Heart right ventricle (tissue), 16 donors: ENCODE data around the gene CASP9. TPM values are rescaled to one million over a fixed set of nuclear protein-coding genes. Genes with fewer than 3 reads are reported as not detected.
"Not testable (repeated sequence)": the region's sequence is repeated elsewhere in the genome, so short reads cannot be mapped to it uniquely, and the experiment has no call there.

Experiments
- ATAC-seq, 8 donors: fragments of 200-7000 bp; cut with Tn5 transposase; one replicate each; pipeline ENCODE4 v1.9.1; 2020; ENCODE audit warnings: mild to moderate bottlenecking in 8 of 8, moderate library complexity in 8 of 8, moderate number of reproducible peaks in 1 of 8
- DNase-seq, 2 donors: peaks; one replicate each; pipeline ENCODE4 v3.0.0-alpha.2; 2020
- H3K27ac ChIP-seq, 10 donors: fragments of 200-600 bp; sonication (generic) in 2 of 10; one replicate each; pipeline versions ENCODE4 v1.5.0 to v1.8.0; 2020 to 2022; ENCODE audit warnings: mild to moderate bottlenecking in 3 of 10
- H3K27me3 ChIP-seq, 7 donors: fragments of 200-600 bp; one replicate each; pipeline ENCODE4 v1.8.0; 2021 to 2022; ENCODE audit warnings: mild to moderate bottlenecking in 2 of 7
- H3K36me3 ChIP-seq, 9 donors: fragments of 200-600 bp; sonication (generic) in 1 of 9; one replicate each; pipeline versions ENCODE4 v1.5.0 to v1.8.0; 2020 to 2022; ENCODE audit warnings: mild to moderate bottlenecking in 2 of 9
- H3K4me1 ChIP-seq, 9 donors: fragments of 200-600 bp; sonication (generic) in 1 of 9; one replicate each; pipeline versions ENCODE4 v1.5.0 to v1.8.0; 2020 to 2022; ENCODE audit warnings: mild to moderate bottlenecking in 4 of 9
- H3K4me3 ChIP-seq, 10 donors: fragments of 200-600 bp; sonication (generic) in 2 of 10; one replicate each; pipeline versions ENCODE4 v1.5.0 to v1.8.0; 2020 to 2022; ENCODE audit warnings: mild to moderate bottlenecking in 7 of 10, moderate library complexity in 2 of 10
- H3K9me3 ChIP-seq, 11 donors: fragments of 200-600 bp in 10 of 11; sonication (generic) in 2 of 11; one replicate each; pipeline versions ENCODE4 v1.5.0 to v1.8.0; 2013 to 2022; ENCODE audit warnings: mild to moderate bottlenecking in 2 of 11, control low read depth in 1 of 11, moderate library complexity in 1 of 11
- CTCF ChIP-seq, 9 donors: fragments of 200-600 bp; sonication (generic) in 2 of 9; IDR thresholded peaks; one replicate each; pipeline versions ENCODE4 v1.5.0 to v1.8.0; 2021 to 2022; ENCODE audit warnings: antibody characterized with exemption in 9 of 9, mild to moderate bottlenecking in 5 of 9, moderate library complexity in 1 of 9
- WGBS, 2 donors: extraction: QIAGEN DNeasy Blood & Tissue Kit; methylation state at CpG; one replicate each; pipeline ENCODE4 v1.1.7; 2013; ENCODE audit warnings: inconsistent platforms in 1 of 2; 5-methylcytosine and 5-hydroxymethylcytosine counted together
- intact Hi-C, 10 donors: fragments of 100-400 bp; cut with DNase I; formaldehyde crosslinking; loops; one replicate each; pipeline versions ENCODE4 v1.11.1 to v1.14.2; 2022
- polyA plus RNA-seq, 2 donors: library from polyadenylated mRNA; stranded (reverse); fragments of 200-250 nt; gene quantifications; one replicate each; pipeline ENCODE4 v1.2.3, GENCODE V29; 2013
- total RNA-seq, 10 donors: library from RNA; stranded (reverse); fragmentation: NEBNext Ultra II Directional in 3 of 10; extraction: Animal tissue kit (Norgen Biotek cat#: 25700) in 3 of 10; gene quantifications; one replicate each; pipeline versions ENCODE4 v1.2.1 to v1.2.4, GENCODE V29; 2021 to 2023
- donor health status: Arrhythmogenic right ventricular cardiomyopathy.
- donor health status: ischemic (EF 13 %, LVEDD 7.1; RV severe dilation, severe dysfunction).
- donor health status: healthy with polysubstance abuse.
- donor health status: DM: no; HTN: yes; CAD: no.
- donor health status: DM: no; HTN: no; CAD: no.
- donor health status: ischemic (EF 25% LVEDD 6.9; RV normal size, moderate dysfunction).
- donor health status: ischemic (EF 25% LVEDD 5.7; RV mildly dilated, moderate dysfunction).
- donor health status: healthy.
- donor health status: DM: yes; HTN: yes; CAD: no.
- donor health status: Ischemic cardiomyopathy.
- donor health status: ischemic (EF 35%, LVEDD 5.7; RV mildly dilated, moderate dysfunction).
- donor health status: nonischemic (EF 11% LVEDD 7.7; RV severe dilation, severe dysfunction).
- donor health status: DM: yes; HTN: yes; CAD: no.
- donor health status: PGD.
- donor health status: ischemic (EF 29% LVEDD 5.4; RV normal size, mild dysfunction).
- donor health status: nonischemic (EF 23%, LVEDD 6.1; RV moderate dilation, normal function).

CASP9 gene
- total and polyA plus RNA-seq, 12 donors: 8.6 to 22.2 (median 14.3) TPM

GRCh38 chr1:15523104-15524020 lies 653 bp downstream of the CASP9 start:
- H3K9me3 ChIP-seq: no peaks in the 10 kb centered on the region
- no peak for ATAC-seq
- H3K27me3 ChIP-seq: no peaks in the 10 kb centered on the region
- H3K36me3 ChIP-seq: no peaks in the 10 kb centered on the region
- WGBS, 2 donors: 41% methylated on average over 18 of the region's 18 CpGs
- peak overlapping the region; percentile 44 to 94 (median 69) for H3K4me3 ChIP-seq
- peaks cover 3 to 48% (median 35%) of the 10 kb centered on the region in 9 donors for H3K4me1 ChIP-seq
- DNase-seq: no peak
- TF ChIP-seq CTCF (IDR thresholded peaks at IDR 0.05): no peak
- intact Hi-C loops: loop anchor here in 1 of 10 donors (10.0 kb wide), 1 partner anchor 91 kb away; the partner anchor contains the start of gene DDI2
- H3K27ac ChIP-seq: peak overlapping the region; percentile 64 to 99 (median 94)

- peaks cover 3 to 39% (median 29%) of the 10 kb centered on the region in 9 donors for H3K4me1 ChIP-seq
- ATAC-seq: no peak
- no peak for DNase-seq
- H3K36me3 ChIP-seq: peaks cover 0 to 8% (median 5%) of the 10 kb centered on the region in 9 donors
- 94 to 97% methylated on average over 4 of the region's 4 CpGs for WGBS, 2 donors
- no peaks in the 10 kb centered on the region for H3K27me3 ChIP-seq
- no peak overlapping the region for H3K4me3 ChIP-seq
- no peaks in the 10 kb centered on the region for H3K9me3 ChIP-seq
- TF ChIP-seq CTCF (IDR thresholded peaks at IDR 0.05): no peak
- no peak overlapping the region for H3K27ac ChIP-seq
- intact Hi-C loops: loop anchor here in 1 of 10 donors (10.0 kb wide), 1 partner anchor 92 kb away; the partner anchor contains the start of gene DDI2
Observed at GRCh38 chr1:15522551-15522950, 1.5 kb downstream of the CASP9 start.

GRCh38 chr1:15521206-15521906 lies 2.7 kb downstream of the CASP9 start:
- H3K4me3 ChIP-seq, H3K27ac ChIP-seq, H3K27me3 ChIP-seq, DNase-seq, ATAC-seq, H3K9me3 ChIP-seq: not testable (repeated sequence)
- H3K36me3 ChIP-seq: peaks cover 0 to 19% (median 15%) of the 10 kb centered on the region in 9 donors
- 91 to 94% methylated on average over 17 of the region's 17 CpGs for WGBS, 2 donors
- intact Hi-C loops: loop anchor here in 1 of 10 donors (10.0 kb wide), 1 partner anchor 93 kb away; the partner anchor contains the start of gene DDI2
- H3K4me1 ChIP-seq: peaks cover 3 to 33% (median 24%) of the 10 kb centered on the region in 9 donors

- H3K36me3 ChIP-seq: peaks cover 0 to 34% (median 15%) of the 10 kb centered on the region in 9 donors
- no peak for ATAC-seq
- H3K27me3 ChIP-seq: no peaks in the 10 kb centered on the region
- DNase-seq: no peak
- H3K4me1 ChIP-seq: peaks cover 0 to 33% (median 17%) of the 10 kb centered on the region in 9 donors
- no peaks in the 10 kb centered on the region for H3K9me3 ChIP-seq
- H3K4me3 ChIP-seq: no peak overlapping the region
- WGBS, 2 donors: 76 to 88% methylated on average over 3 of the region's 3 CpGs
- intact Hi-C loops: loop anchor here in 1 of 10 donors (10.0 kb wide), 1 partner anchor 95 kb away; the partner anchor contains the start of gene DDI2
- TF ChIP-seq CTCF (IDR thresholded peaks at IDR 0.05): no peak
- no peak overlapping the region for H3K27ac ChIP-seq
Observed at GRCh38 chr1:15519625-15520024, 4.4 kb downstream of the CASP9 start.
